ENCODE measurements around the gene PIH1D1.

- TF ChIP-seq KLF10 (tag by site-specific recombination; IDR thresholded peaks at IDR 0.05): no peak
- TF ChIP-seq ZBTB49 (tag by site-specific recombination; IDR thresholded peaks at IDR 0.05; ENCODE audit: low read depth): no peak
Observed at GRCh38 chr19:49497789-49498103, 46.1 kb upstream of the PIH1D1 start.
